ENCODE results near the gene AOC1.

AOC1 gene

DNA sequence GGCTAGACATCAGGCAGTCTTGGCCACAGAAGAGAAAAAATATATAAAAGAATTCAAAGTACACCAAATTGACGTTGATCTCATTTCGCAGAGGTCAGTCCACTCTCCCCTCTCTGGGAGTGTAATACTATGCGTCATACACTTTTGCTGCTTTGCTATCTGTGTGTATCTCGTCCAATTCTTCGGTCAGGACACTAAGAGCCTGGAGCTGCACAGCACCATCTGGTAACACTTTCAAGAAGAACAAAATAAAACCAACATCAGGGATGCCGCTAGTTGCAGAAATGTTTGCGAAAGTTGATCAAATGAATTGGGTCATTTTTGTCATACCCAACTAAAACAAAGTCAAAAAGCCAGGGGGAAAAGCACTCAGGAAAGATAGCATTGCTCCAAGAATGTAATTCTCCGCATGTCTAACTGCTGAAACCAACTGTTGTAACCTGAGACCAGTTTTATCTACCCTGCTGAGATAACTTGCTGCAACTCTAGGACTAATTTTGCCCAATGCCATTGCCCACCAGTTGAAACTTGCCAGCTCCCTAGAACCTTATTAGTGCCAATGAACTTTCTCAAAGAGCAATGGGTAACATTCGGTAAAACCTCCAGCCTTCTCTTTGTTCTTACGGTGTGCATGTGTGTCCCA is 28.7 kb upstream of the AOC1 start:
- no peak for DNase-seq
- Mint-ChIP-seq H3K9me3 (peaks cover 12% of the 10 kb centered on the region), H3K36me3 (ENCODE audit: low read depth) (peaks cover 10% of the 10 kb centered on the region), H3K27ac (no peak overlapping the region), H3K4me3 (no peak overlapping the region), H3K27me3 (ENCODE audit: low read depth, poor library complexity) (peaks cover 12% of the 10 kb centered on the region), H3K4me1 (no peaks in the 10 kb centered on the region)
- TF ChIP-seq, protein P1, sequence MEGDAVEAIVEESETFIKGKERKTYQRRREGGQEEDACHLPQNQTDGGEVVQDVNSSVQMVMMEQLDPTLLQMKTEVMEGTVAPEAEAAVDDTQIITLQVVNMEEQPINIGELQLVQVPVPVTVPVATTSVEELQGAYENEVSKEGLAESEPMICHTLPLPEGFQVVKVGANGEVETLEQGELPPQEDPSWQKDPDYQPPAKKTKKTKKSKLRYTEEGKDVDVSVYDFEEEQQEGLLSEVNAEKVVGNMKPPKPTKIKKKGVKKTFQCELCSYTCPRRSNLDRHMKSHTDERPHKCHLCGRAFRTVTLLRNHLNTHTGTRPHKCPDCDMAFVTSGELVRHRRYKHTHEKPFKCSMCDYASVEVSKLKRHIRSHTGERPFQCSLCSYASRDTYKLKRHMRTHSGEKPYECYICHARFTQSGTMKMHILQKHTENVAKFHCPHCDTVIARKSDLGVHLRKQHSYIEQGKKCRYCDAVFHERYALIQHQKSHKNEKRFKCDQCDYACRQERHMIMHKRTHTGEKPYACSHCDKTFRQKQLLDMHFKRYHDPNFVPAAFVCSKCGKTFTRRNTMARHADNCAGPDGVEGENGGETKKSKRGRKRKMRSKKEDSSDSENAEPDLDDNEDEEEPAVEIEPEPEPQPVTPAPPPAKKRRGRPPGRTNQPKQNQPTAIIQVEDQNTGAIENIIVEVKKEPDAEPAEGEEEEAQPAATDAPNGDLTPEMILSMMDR (IDR thresholded peaks at IDR 0.05), result no peak

DNA sequence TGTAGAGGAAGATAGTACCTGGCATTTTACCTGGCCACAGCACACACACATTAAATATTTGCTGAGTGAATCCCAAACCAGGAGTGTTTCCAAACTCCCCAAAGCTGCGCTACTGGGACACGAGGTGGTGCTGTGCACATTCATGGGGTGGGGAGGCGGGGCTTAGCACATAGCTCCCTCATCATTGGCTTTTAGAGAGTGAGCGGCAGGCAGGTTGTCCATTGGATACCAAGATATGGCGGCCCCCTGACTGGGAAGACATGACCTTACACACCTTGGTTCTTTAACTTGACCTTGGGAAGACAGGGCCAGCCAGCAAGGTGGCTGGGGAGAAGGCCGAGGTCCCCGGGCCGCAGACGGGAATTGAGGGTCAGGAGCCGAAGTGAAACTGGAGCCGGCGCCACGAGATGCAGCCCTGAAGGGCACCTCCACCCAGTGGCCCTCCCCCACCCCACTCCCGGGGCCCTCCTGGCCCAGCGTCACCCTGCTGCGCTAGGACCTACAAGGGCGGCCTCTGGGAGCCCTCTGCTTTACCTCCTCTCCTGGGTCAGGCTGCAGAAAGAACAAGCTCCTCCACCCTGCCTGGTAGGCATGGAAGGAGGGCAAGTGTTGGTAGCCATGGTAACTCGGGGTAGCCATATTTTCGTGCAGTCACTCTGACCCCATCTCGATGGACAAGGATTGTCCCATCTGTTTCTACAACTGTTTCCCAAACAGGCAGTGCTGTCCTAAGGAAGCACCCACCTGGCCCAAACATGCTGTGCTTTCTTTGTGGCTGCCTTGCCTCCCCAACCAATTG is 27.7 kb upstream of the AOC1 start:
- Mint-ChIP-seq H3K27me3 (ENCODE audit: low read depth, poor library complexity) (peaks cover 5% of the 10 kb centered on the region), H3K4me1 (peaks cover 6% of the 10 kb centered on the region), H3K27ac (no peak overlapping the region), H3K36me3 (ENCODE audit: low read depth) (peaks cover 10% of the 10 kb centered on the region), H3K4me3 (no peak overlapping the region), H3K9me3 (peaks cover 12% of the 10 kb centered on the region)
- no peak for DNase-seq
- TF ChIP-seq, protein P1 (IDR thresholded peaks at IDR 0.05), result no peak

DNA sequence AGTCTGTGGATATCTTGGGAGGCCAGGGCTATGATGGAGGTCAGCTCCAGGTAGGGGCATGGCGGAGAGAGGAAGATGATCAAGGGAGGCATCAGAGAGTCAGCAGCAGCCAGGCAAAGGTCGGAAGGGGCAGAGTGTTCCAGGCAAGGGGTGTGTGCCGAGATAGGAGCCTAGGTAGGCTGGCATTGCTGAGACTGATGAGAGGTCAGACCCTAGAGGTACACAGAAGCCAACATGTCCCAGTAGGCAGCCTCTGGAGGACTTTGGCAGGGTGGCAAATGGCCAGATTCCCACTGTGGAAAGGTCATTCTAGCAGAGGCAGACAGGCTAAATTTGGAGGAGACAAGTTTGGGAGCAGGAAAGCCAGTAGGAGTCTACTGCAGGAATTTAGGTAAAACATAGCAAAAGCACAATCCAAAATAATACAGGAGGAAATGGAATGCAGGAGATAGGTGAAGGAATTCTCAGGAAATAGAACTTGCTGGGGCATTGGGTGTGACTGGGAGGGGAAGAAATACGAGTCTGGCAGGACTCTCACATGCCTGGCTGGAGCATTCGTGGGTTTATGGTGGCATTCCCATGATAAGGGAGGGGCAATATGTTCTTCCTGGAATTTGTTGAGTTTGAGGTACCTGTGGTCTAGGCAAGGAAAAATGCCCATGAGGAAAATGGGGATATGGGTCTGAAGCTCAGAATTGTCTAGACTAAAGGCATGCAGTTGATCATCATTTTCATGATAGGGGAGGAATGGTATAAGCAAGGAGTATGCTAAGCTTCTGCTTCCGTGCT is 26.1 kb upstream of the AOC1 start:
- DNase-seq, result no peak

DNA sequence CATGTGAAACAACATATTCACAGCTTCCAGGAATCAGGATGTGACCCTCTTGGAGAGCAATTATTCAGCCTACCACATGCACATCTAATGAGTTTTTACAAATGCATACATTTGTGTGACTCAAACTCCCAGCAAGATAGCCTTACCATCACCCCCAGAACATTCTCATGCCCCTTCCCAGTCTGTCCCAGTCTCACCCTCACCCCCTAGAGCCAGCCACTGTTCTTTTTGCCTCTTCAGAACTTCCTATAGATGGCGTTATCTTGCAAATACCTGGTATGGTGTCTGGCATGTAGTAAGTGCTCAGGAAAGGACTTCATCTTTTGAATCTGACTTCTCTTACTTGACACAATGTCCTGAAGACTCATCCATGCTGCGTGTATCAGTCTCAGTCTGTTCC is 23.9 kb upstream of the AOC1 start:
- TF ChIP-seq, protein P1 (IDR thresholded peaks at IDR 0.05), result no peak
- Mint-ChIP-seq H3K4me1 (peaks cover 28% of the 10 kb centered on the region), H3K36me3 (ENCODE audit: low read depth) (peaks cover 4% of the 10 kb centered on the region), H3K9me3 (no peaks in the 10 kb centered on the region), H3K27me3 (ENCODE audit: low read depth, poor library complexity) (peaks cover 5% of the 10 kb centered on the region), H3K4me3 (no peak overlapping the region), H3K27ac (no peak overlapping the region)
- DNase-seq, result no peak

More for the DNA sequence above, 26.1 kb upstream of the AOC1 start:
- no peak overlapping the region for H3K4me3 Mint-ChIP-seq
- H3K4me1 Mint-ChIP-seq, result peaks cover 21% of the 10 kb centered on the region
- TF ChIP-seq, protein P1 (IDR thresholded peaks at IDR 0.05), result no peak
- H3K36me3 Mint-ChIP-seq (ENCODE audit: low read depth), result peaks cover 10% of the 10 kb centered on the region
- peaks cover 5% of the 10 kb centered on the region for H3K27me3 Mint-ChIP-seq (ENCODE audit: low read depth, poor library complexity)
- H3K9me3 Mint-ChIP-seq, result peaks cover 12% of the 10 kb centered on the region
- H3K27ac Mint-ChIP-seq, result peak overlapping the region; percentile 24

DNA sequence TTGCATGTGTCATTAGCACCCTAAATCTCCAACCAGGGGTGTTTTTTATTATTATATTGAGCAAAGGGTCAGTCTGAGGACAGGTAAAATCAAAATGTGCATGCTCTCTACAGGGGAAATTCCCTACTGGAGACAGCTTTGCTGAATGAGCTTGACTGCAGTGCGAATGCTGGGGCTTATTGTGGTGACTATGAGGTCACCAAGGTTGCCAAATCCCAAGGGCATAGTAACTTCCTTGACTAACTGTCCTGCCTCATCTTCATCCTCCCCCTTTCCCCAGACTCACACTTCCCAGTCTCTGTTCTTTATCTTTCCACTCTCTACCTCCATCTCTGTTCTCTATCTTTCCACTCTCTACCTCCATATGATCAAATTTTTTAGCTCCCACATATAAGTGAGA is 22.9 kb upstream of the AOC1 start:
- Mint-ChIP-seq H3K27me3 (ENCODE audit: low read depth, poor library complexity) (peaks cover 14% of the 10 kb centered on the region), H3K9me3 (peaks cover 7% of the 10 kb centered on the region), H3K4me3 (no peak overlapping the region), H3K27ac (peak overlapping the region; percentile 1), H3K36me3 (ENCODE audit: low read depth) (peaks cover 4% of the 10 kb centered on the region), H3K4me1 (peaks cover 28% of the 10 kb centered on the region)
- TF ChIP-seq, protein P1 (IDR thresholded peaks at IDR 0.05), result no peak
- no peak for DNase-seq

All from nephron progenitor cell (in vitro differentiated cells).